Body of pancreas (tissue), 4 donors: ENCODE measurements around the gene NPHP3. TPM values are rescaled to one million over a fixed set of nuclear protein-coding genes. Genes with fewer than 3 reads are reported as not detected.

ENCODE experiments used
- ATAC-seq: fragments of 150-250 bp; one replicate; pipeline ENCODE4 v1.9.1; 2016
- DNase-seq, 4 donors: peaks; one replicate each; pipeline ENCODE4 v3.0.0-alpha.2; 2019
- H3K27ac ChIP-seq, 4 donors: fragments of 200-600 bp; sonication (generic); 1 replicate in 3 of 4; 2 replicates in 1 of 4; pipeline versions ENCODE4 v1.5.1 to v1.6.1; 2016 to 2019; ENCODE audit warnings: mild to moderate bottlenecking in 1 of 4, mixed read lengths in 1 of 4, moderate library complexity in 1 of 4
- H3K27me3 ChIP-seq, 2 donors: fragments of 200-600 bp; sonication (generic); one replicate each; pipeline ENCODE4 v1.6.0; 2016; ENCODE audit warnings: mild to moderate bottlenecking in 1 of 2
- H3K36me3 ChIP-seq, 2 donors: fragments of 200-600 bp; sonication (generic); replicated peaks in 1 of 2; 2 replicates each; pipeline ENCODE4 v1.5.1; 2016; ENCODE audit warnings: low read depth in 2 of 2; ENCODE audit not compliant: insufficient read depth in 1 of 2
- H3K4me1 ChIP-seq: fragments of 200-600 bp; sonication (generic); one replicate; pipeline ENCODE4 v1.6.0; 2016
- H3K4me3 ChIP-seq, 2 donors: fragments of 200-600 bp; sonication (generic); 1 replicate in 1 of 2; 2 replicates in 1 of 2; pipeline ENCODE4 v1.5.1; 2016 to 2019
- H3K9me3 ChIP-seq, 3 donors: fragments of 200-600 bp; sonication (generic); 1 replicate in 2 of 3; 2 replicates in 1 of 3; pipeline ENCODE4 v1.5.1; 2016
- CTCF ChIP-seq, 7 experiments: fragments of 450-650 bp in 4 of 7; fragments of 200-600 bp in 3 of 7; sonication (generic) in 3 of 7; IDR thresholded peaks; one replicate each; pipeline ENCODE4 v1.5.1; 2016 to 2019; ENCODE audit warnings: antibody characterized with exemption in 7 of 7
- POLR2A ChIP-seq, 3 donors: fragments of 450-650 bp; IDR thresholded peaks; one replicate each; pipeline ENCODE4 v1.6.1; 2016; ENCODE audit warnings: antibody characterized with exemption in 3 of 3, mild to moderate bottlenecking in 2 of 3
- WGBS, 2 donors: methylation state at CpG; one replicate each; pipeline ENCODE4 v1.1.5; 2017; 5-methylcytosine and 5-hydroxymethylcytosine counted together
- intact Hi-C: fragments of 100-400 bp; cut with DNase I; formaldehyde crosslinking; loops from one replicate; pipeline ENCODE4 v1.15.1; 2023
- total RNA-seq, 2 donors: library from RNA; depleted of rRNA; stranded (reverse); fragments of >200 nt; gene quantifications; one replicate each; pipeline ENCODE4 v1.1.0, GENCODE V29; 2016

Gene NPHP3
- total RNA-seq, 2 donors from 2014 or later, result 31.3 to 31.9 TPM

GRCh38 chr3:132660811-132661070, 61.5 kb downstream of the NPHP3 start:
- Histone ChIP-seq H3K4me1 (peaks cover 52% of the 10 kb centered on the region), H3K27me3 (no peaks in the 10 kb centered on the region), H3K27ac (peak overlapping the region; percentile 81 to 98 (median 90)), H3K36me3 (no peaks in the 10 kb centered on the region), H3K9me3 (no peaks in the 10 kb centered on the region), H3K4me3 (peak overlapping the region; percentile 76 to 92)
- ATAC-seq (peak; percentile 20), DNase-seq (no peak)
- TF ChIP-seq CTCF (IDR thresholded peaks at IDR 0.05) (no peak), POLR2A (IDR thresholded peaks at IDR 0.05) (no peak)
- WGBS, 2 donors, result 1% methylated on average over 5 of the region's 5 CpGs
- intact Hi-C loops, result no loop called here

GRCh38 chr3:132660052-132660810, 62.0 kb downstream of the NPHP3 start, which contains the start of gene UBA5:
Gene UBA5, plus strand, starts transcription at chr3:132660329. Its CDS starts 209 bp downstream, at chr3:132660538.
- Histone ChIP-seq H3K27ac (peak within 1 kb of the TSS; percentile 81 to 98 (median 90)), H3K9me3 (no peaks in the 10 kb centered on the region), H3K27me3 (no peaks in the 10 kb centered on the region), H3K4me1 (peaks cover 49% of the 10 kb centered on the region), H3K4me3 (peak within 1 kb of the TSS; percentile 76 to 92), H3K36me3 (no peaks in the 10 kb centered on the region)
- 0% methylated on average over 12 to 64 of the region's 64 CpGs for WGBS, 2 donors
- DNase-seq (peak; percentile 67 to 74 (median 69)), ATAC-seq (peak; percentile 79)
- intact Hi-C loops, result no loop called here
- TF ChIP-seq POLR2A (IDR thresholded peaks at IDR 0.05) (peak; percentile 56 to 76 (median 59)), CTCF (IDR thresholded peaks at IDR 0.05) (no peak)

- ATAC-seq (peak; percentile 76), DNase-seq (peak; percentile 66 to 79 (median 73))
- H3K9me3 ChIP-seq, result no peaks in the 10 kb centered on the region
- peak within 1 kb of the TSS; percentile 81 to 98 (median 90) for H3K27ac ChIP-seq
- H3K4me3 ChIP-seq, result peak within 1 kb of the TSS; percentile 76 to 92
- peaks cover 48% of the 10 kb centered on the region for H3K4me1 ChIP-seq
- peak in 1 of 3 donors; percentile 19 for TF ChIP-seq POLR2A (IDR thresholded peaks at IDR 0.05)
- TF ChIP-seq CTCF (IDR thresholded peaks at IDR 0.05), result peak; percentile 12 to 69 (median 48)
- 0% methylated on average over 22 to 34 of the region's 34 CpGs for WGBS, 2 donors
- H3K27me3 ChIP-seq, result no peaks in the 10 kb centered on the region
- intact Hi-C loops, result no loop called here
- H3K36me3 ChIP-seq, result no peaks in the 10 kb centered on the region
Measured at GRCh38 chr3:132659365-132660051, 62.7 kb downstream of the NPHP3 start, which contains the start of gene ACAD11. Gene ACAD11, minus strand, starts transcription at chr3:132659809. Its CDS starts 58 bp downstream, at chr3:132659751.

GRCh38 chr3:132659000-132659364, 63.2 kb downstream of the NPHP3 start:
- peak overlapping the region in 1 of 2 donors; percentile 92 for H3K4me3 ChIP-seq
- no peaks in the 10 kb centered on the region for H3K9me3 ChIP-seq
- no peaks in the 10 kb centered on the region for H3K36me3 ChIP-seq
- H3K4me1 ChIP-seq, result peaks cover 43% of the 10 kb centered on the region
- no peak for TF ChIP-seq POLR2A (IDR thresholded peaks at IDR 0.05)
- WGBS, 2 donors, result 5 to 9% methylated on average over 7 of the region's 7 CpGs
- DNase-seq (no peak), ATAC-seq (no peak)
- peak overlapping the region in 3 of 4 donors; percentile 81 to 98 (median 97) for H3K27ac ChIP-seq
- intact Hi-C loops, result no loop called here
- H3K27me3 ChIP-seq, result no peaks in the 10 kb centered on the region
